Suprapubic skin (tissue), 4 donors: ENCODE measurements around the gene LPAR3.

ENCODE experiments used
- CTCF ChIP-seq, 2 donors: fragments of 200-600 bp in 1 of 2; fragments of 450-650 bp in 1 of 2; sonication (generic) in 1 of 2; IDR thresholded peaks; one replicate each; pipeline ENCODE4 v1.5.1; 2016 to 2019; ENCODE audit warnings: antibody characterized with exemption in 2 of 2, mild to moderate bottlenecking in 1 of 2, moderate library complexity in 1 of 2
- EP300 ChIP-seq: sonication (generic); formaldehyde crosslinking; IDR thresholded peaks from one replicate; pipeline ENCODE4 v1.6.1; 2017; ENCODE audit warnings: antibody characterized with exemption
- POLR2A ChIP-seq, 2 donors: fragments of 450-650 bp; IDR thresholded peaks; one replicate each; pipeline ENCODE4 v1.6.1; 2017; ENCODE audit warnings: antibody characterized with exemption in 2 of 2, mild to moderate bottlenecking in 2 of 2, moderate library complexity in 2 of 2
- POLR2AphosphoS5 ChIP-seq, 3 donors: sonication (generic); formaldehyde crosslinking; IDR thresholded peaks; one replicate each; pipeline ENCODE4 v1.6.1; 2017; ENCODE audit warnings: antibody characterized with exemption in 3 of 3

GRCh38 chr1:84887261-84887934 lies 5.6 kb downstream of the LPAR3 start:
- TF ChIP-seq EP300 (no peak), CTCF (IDR thresholded peaks at IDR 0.05) (no peak), POLR2A (IDR thresholded peaks at IDR 0.05) (no peak), POLR2AphosphoS5 (IDR thresholded peaks at IDR 0.05) (no peak)
